Liver (tissue), 9 donors: ENCODE data around the gene RNF133. TPM values are rescaled to one million over a fixed set of nuclear protein-coding genes. Genes with fewer than 3 reads are reported as not detected.

ENCODE experiments used
- DNase-seq: peaks from one replicate; pipeline ENCODE4 v3.0.0-alpha.2; 2017; ENCODE audit warnings: low spot score
- H3K27ac ChIP-seq, 2 donors: one replicate each; pipeline ENCODE4 v1.7.0; 2013; ENCODE audit warnings: inconsistent platforms in 2 of 2, low read length in 2 of 2, control low read depth in 1 of 2, low read depth in 1 of 2, mild to moderate bottlenecking in 1 of 2
- H3K27me3 ChIP-seq, 4 donors: one replicate each; pipeline versions ENCODE4 v1.6.1 to v1.7.0; 2013; ENCODE audit warnings: low read length in 3 of 4, inconsistent platforms in 1 of 4, mild to moderate bottlenecking in 1 of 4, moderate library complexity in 1 of 4; ENCODE audit not compliant: control insufficient read depth in 4 of 4, insufficient read depth in 4 of 4
- H3K36me3 ChIP-seq, 4 donors: one replicate each; pipeline versions ENCODE4 v1.6.1 to v1.7.0; 2013; ENCODE audit warnings: low read length in 3 of 4, mild to moderate bottlenecking in 3 of 4, low read depth in 1 of 4, moderate library complexity in 1 of 4; ENCODE audit not compliant: control insufficient read depth in 4 of 4, insufficient read depth in 3 of 4
- H3K4me1 ChIP-seq, 4 donors: one replicate each; pipeline versions ENCODE4 v1.6.1 to v1.7.0; 2013; ENCODE audit warnings: low read length in 3 of 4, mild to moderate bottlenecking in 3 of 4, moderate library complexity in 1 of 4; ENCODE audit not compliant: control insufficient read depth in 4 of 4, insufficient read depth in 4 of 4
- H3K4me3 ChIP-seq, 3 donors: one replicate each; pipeline versions ENCODE4 v1.6.1 to v1.7.0; 2013; ENCODE audit warnings: low read length in 3 of 3, control low read depth in 1 of 3, low read depth in 1 of 3, mild to moderate bottlenecking in 1 of 3
- H3K9ac ChIP-seq, 2 donors: one replicate each; pipeline ENCODE4 v1.7.0; 2013; ENCODE audit warnings: low read length in 2 of 2, mild to moderate bottlenecking in 2 of 2, moderate library complexity in 2 of 2, control low read depth in 1 of 2, low read depth in 1 of 2
- H3K9me3 ChIP-seq, 4 donors: one replicate each; pipeline versions ENCODE4 v1.6.1 to v1.7.0; 2013; ENCODE audit warnings: low read length in 3 of 4; ENCODE audit not compliant: control insufficient read depth in 4 of 4
- EGR1 ChIP-seq, 2 donors: IDR thresholded peaks; 2 replicates each; pipeline ENCODE4 v1.6.1; 2016 to 2018; ENCODE audit warnings: antibody characterized with exemption in 2 of 2, low read depth in 2 of 2
- FOXA1 ChIP-seq: IDR thresholded peaks from 2 replicates; pipeline ENCODE4 v1.6.1; 2016; ENCODE audit warnings: antibody characterized with exemption
- FOXA2 ChIP-seq: IDR thresholded peaks from 2 replicates; pipeline ENCODE4 v1.6.1; 2016; ENCODE audit warnings: antibody characterized with exemption
- GABPA ChIP-seq, 2 donors: IDR thresholded peaks in 1 of 2; conservative IDR thresholded peaks in 1 of 2; 2 replicates each; pipeline ENCODE4 v1.6.1; 2016; ENCODE audit warnings: antibody characterized with exemption in 2 of 2, mild to moderate bottlenecking in 1 of 2, moderate library complexity in 1 of 2
- HNF4G ChIP-seq: IDR thresholded peaks from 2 replicates; pipeline ENCODE4 v1.6.1; 2016; ENCODE audit warnings: antibody characterized with exemption
- NR2F2 ChIP-seq: IDR thresholded peaks from 2 replicates; pipeline ENCODE4 v1.6.1; 2016; ENCODE audit warnings: antibody characterized with exemption
- RXRA ChIP-seq, 2 donors: IDR thresholded peaks; 2 replicates each; pipeline ENCODE4 v1.6.1; 2017 to 2018; ENCODE audit warnings: antibody characterized with exemption in 2 of 2, mild to moderate bottlenecking in 1 of 2
- SP1 ChIP-seq: IDR thresholded peaks from 2 replicates; pipeline ENCODE4 v1.6.1; 2018; ENCODE audit warnings: antibody characterized with exemption, mild to moderate bottlenecking
- TAF1 ChIP-seq: conservative IDR thresholded peaks from 2 replicates; pipeline ENCODE4 v1.6.1; 2016; ENCODE audit warnings: antibody characterized with exemption, mild to moderate bottlenecking
- YY1 ChIP-seq: IDR thresholded peaks from 2 replicates; pipeline ENCODE4 v1.6.1; 2016; ENCODE audit warnings: antibody characterized with exemption, mild to moderate bottlenecking
- WGBS: extraction: QIAGEN DNeasy Blood & Tissue Kit; methylation state at CpG from one replicate; pipeline ENCODE4 v1.1.7; 2013; 5-methylcytosine and 5-hydroxymethylcytosine counted together
- polyA plus RNA-seq, 2 donors: library from polyadenylated mRNA; stranded (reverse) in 1 of 2; unstranded in 1 of 2; fragments of 200-250 nt in 1 of 2; fragments of >200 nt in 1 of 2; fragmentation: Nextera tagmentation in 1 of 2; extraction: Ambion mirVana in 1 of 2; gene quantifications; one replicate each; pipeline versions ENCODE4 v1.2.1 to v1.2.3, GENCODE V29; 2013 to 2015
- total RNA-seq, 2 donors: library from RNA; depleted of rRNA; stranded (reverse); fragments of >200 nt; gene quantifications; one replicate each; pipeline ENCODE4 v1.2.3, GENCODE V29; 2014
- TF ChIP-seq, protein P1 (sequence below): IDR thresholded peaks from 2 replicates; pipeline ENCODE4 v1.6.1; 2016; ENCODE audit warnings: antibody characterized with exemption, mild to moderate bottlenecking
- TF ChIP-seq, protein P2 (sequence below): IDR thresholded peaks from 2 replicates; pipeline ENCODE4 v1.6.1; 2016; ENCODE audit warnings: antibody characterized with exemption
- TF ChIP-seq, protein P3 (sequence below): IDR thresholded peaks from 2 replicates; pipeline ENCODE4 v1.6.1; 2016; ENCODE audit warnings: antibody characterized with exemption
- TF ChIP-seq, protein P4 (sequence below): IDR thresholded peaks from 2 replicates; pipeline ENCODE4 v1.6.1; 2016; ENCODE audit warnings: antibody characterized with exemption
- TF ChIP-seq, protein P5 (sequence below): fragments of 150-350 bp; IDR thresholded peaks from 2 replicates; pipeline ENCODE4 v1.5.1; 2017; ENCODE audit warnings: improper control_type of control experiment, low read depth, low read length; ENCODE audit not compliant: missing input control
- donor health status: healthy.
- donor health status: healthy.
- donor health status: healthy.
- donor health status: healthy.
- donor health status: healthy.

Gene RNF133
- total and polyA plus RNA-seq, 4 donors, result 0.14 to 2.8 TPM; not detected in 2

DNA sequence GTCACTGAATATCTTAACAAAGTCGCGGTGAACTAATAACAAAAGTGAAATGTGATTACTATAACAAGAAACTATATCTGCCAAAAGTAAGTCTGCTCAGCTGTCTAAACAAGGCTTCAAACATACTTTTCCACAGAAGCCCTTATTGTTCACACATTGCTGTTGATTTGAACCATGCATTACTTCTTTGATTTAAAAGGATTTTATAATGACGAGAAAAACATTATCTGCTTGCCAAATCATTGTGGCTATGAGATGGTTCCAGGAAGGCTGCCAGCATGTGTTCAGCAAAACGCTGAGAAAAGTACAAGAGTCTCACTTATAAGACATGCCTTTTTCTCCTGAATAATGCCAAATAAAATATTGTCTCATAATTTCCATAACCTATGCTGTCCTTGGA lies 24.4 kb downstream of the RNF133 start:
- Histone ChIP-seq H3K4me1 (no peaks in the 10 kb centered on the region), H3K4me3 (no peak overlapping the region), H3K9me3 (no peaks in the 10 kb centered on the region), H3K27me3 (no peaks in the 10 kb centered on the region), H3K9ac (no peak overlapping the region), H3K27ac (no peak overlapping the region), H3K36me3 (no peaks in the 10 kb centered on the region)
- DNase-seq, result no peak
- TF ChIP-seq, protein P1, sequence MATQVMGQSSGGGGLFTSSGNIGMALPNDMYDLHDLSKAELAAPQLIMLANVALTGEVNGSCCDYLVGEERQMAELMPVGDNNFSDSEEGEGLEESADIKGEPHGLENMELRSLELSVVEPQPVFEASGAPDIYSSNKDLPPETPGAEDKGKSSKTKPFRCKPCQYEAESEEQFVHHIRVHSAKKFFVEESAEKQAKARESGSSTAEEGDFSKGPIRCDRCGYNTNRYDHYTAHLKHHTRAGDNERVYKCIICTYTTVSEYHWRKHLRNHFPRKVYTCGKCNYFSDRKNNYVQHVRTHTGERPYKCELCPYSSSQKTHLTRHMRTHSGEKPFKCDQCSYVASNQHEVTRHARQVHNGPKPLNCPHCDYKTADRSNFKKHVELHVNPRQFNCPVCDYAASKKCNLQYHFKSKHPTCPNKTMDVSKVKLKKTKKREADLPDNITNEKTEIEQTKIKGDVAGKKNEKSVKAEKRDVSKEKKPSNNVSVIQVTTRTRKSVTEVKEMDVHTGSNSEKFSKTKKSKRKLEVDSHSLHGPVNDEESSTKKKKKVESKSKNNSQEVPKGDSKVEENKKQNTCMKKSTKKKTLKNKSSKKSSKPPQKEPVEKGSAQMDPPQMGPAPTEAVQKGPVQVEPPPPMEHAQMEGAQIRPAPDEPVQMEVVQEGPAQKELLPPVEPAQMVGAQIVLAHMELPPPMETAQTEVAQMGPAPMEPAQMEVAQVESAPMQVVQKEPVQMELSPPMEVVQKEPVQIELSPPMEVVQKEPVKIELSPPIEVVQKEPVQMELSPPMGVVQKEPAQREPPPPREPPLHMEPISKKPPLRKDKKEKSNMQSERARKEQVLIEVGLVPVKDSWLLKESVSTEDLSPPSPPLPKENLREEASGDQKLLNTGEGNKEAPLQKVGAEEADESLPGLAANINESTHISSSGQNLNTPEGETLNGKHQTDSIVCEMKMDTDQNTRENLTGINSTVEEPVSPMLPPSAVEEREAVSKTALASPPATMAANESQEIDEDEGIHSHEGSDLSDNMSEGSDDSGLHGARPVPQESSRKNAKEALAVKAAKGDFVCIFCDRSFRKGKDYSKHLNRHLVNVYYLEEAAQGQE, result no peak
- no peak for TF ChIP-seq HNF4G
- no peak for TF ChIP-seq GABPA (IDR thresholded peaks at IDR 0.05 in 1 of 2, conservative IDR thresholded peaks at IDR 0.05 in 1 of 2)
- TF ChIP-seq NR2F2, result no peak
- TF ChIP-seq, protein P2, sequence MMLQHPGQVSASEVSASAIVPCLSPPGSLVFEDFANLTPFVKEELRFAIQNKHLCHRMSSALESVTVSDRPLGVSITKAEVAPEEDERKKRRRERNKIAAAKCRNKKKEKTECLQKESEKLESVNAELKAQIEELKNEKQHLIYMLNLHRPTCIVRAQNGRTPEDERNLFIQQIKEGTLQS, result no peak
- no peak for TF ChIP-seq YY1
- TF ChIP-seq FOXA2, result no peak
- TF ChIP-seq, protein P3, sequence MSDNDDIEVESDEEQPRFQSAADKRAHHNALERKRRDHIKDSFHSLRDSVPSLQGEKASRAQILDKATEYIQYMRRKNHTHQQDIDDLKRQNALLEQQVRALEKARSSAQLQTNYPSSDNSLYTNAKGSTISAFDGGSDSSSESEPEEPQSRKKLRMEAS, result no peak
- WGBS, result 54% methylated on average over 4 of the region's 4 CpGs

DNA sequence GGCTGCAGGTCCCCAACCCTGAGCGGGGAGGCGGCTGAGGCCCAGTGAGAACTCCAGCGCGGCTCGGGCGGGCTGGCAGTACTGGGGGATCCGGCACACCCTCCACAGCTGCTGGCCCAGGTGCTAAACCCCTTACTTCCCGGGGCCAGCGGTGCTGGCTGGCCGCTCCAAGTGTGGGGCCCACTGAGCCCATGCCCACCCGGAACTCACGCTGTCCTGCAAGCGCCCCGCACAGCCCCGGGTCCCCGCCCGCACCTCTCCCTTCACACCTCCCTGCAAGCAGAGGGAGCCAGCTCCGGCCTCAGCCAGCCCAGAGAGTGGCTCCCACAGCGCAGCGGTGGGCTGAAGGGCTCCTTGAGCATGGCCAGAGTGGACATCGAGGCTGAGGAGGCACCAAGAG lies 25.0 kb downstream of the RNF133 start:
- H3K4me3 ChIP-seq, result no peak overlapping the region
- H3K27me3 ChIP-seq, result no peaks in the 10 kb centered on the region
- TF ChIP-seq FOXA2 (no peak), EGR1 (IDR thresholded peaks at IDR 0.05; ENCODE audit: low read depth in 2 of 2) (no peak), HNF4G (no peak)
- TF ChIP-seq, protein P4, sequence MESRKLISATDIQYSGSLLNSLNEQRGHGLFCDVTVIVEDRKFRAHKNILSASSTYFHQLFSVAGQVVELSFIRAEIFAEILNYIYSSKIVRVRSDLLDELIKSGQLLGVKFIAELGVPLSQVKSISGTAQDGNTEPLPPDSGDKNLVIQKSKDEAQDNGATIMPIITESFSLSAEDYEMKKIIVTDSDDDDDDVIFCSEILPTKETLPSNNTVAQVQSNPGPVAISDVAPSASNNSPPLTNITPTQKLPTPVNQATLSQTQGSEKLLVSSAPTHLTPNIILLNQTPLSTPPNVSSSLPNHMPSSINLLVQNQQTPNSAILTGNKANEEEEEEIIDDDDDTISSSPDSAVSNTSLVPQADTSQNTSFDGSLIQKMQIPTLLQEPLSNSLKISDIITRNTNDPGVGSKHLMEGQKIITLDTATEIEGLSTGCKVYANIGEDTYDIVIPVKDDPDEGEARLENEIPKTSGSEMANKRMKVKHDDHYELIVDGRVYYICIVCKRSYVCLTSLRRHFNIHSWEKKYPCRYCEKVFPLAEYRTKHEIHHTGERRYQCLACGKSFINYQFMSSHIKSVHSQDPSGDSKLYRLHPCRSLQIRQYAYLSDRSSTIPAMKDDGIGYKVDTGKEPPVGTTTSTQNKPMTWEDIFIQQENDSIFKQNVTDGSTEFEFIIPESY, result no peak
- no peaks in the 10 kb centered on the region for H3K9me3 ChIP-seq
- H3K36me3 ChIP-seq, result no peaks in the 10 kb centered on the region
- H3K9ac ChIP-seq, result no peak overlapping the region
- no peak overlapping the region for H3K27ac ChIP-seq
- 92% methylated on average over 21 of the region's 21 CpGs for WGBS
- DNase-seq, result no peak
- no peaks in the 10 kb centered on the region for H3K4me1 ChIP-seq

DNA sequence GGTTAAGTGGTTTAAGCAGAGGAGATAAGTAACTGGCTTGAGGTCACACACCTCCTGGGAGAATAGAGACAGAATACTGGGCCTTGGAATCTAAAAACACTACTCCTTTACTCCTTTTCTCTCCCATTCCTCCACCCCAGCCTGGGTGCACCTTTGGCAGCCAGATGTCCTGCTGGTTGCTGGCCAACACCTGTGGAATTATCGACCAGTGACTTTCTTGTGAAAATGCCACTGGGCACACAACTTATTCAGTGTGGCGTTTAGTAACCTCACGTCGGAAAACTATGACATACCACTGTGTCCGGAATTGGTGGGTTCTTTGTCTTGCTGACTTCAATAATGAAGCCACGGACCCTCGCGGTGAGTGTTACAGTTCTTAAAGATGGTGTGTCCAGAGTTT lies 26.4 kb downstream of the RNF133 start:
- Histone ChIP-seq H3K4me1 (no peaks in the 10 kb centered on the region), H3K9ac (no peak overlapping the region), H3K27me3 (no peaks in the 10 kb centered on the region), H3K27ac (no peak overlapping the region), H3K4me3 (no peak overlapping the region), H3K36me3 (no peaks in the 10 kb centered on the region), H3K9me3 (no peaks in the 10 kb centered on the region)
- no peak for DNase-seq
- 98% methylated on average over 8 of the region's 8 CpGs for WGBS
- TF ChIP-seq, protein P1, result no peak
- no peak for TF ChIP-seq FOXA1
- TF ChIP-seq, protein P3, result no peak
- no peak for TF ChIP-seq TAF1
- TF ChIP-seq EGR1 (IDR thresholded peaks at IDR 0.05; ENCODE audit: low read depth in 2 of 2), result no peak
- TF ChIP-seq, protein P5, sequence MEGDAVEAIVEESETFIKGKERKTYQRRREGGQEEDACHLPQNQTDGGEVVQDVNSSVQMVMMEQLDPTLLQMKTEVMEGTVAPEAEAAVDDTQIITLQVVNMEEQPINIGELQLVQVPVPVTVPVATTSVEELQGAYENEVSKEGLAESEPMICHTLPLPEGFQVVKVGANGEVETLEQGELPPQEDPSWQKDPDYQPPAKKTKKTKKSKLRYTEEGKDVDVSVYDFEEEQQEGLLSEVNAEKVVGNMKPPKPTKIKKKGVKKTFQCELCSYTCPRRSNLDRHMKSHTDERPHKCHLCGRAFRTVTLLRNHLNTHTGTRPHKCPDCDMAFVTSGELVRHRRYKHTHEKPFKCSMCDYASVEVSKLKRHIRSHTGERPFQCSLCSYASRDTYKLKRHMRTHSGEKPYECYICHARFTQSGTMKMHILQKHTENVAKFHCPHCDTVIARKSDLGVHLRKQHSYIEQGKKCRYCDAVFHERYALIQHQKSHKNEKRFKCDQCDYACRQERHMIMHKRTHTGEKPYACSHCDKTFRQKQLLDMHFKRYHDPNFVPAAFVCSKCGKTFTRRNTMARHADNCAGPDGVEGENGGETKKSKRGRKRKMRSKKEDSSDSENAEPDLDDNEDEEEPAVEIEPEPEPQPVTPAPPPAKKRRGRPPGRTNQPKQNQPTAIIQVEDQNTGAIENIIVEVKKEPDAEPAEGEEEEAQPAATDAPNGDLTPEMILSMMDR, result no peak
- TF ChIP-seq, protein P2, result no peak
- no peak for TF ChIP-seq GABPA (IDR thresholded peaks at IDR 0.05 in 1 of 2, conservative IDR thresholded peaks at IDR 0.05 in 1 of 2)
- no peak for TF ChIP-seq RXRA (IDR thresholded peaks at IDR 0.05)
- TF ChIP-seq FOXA2, result no peak
- no peak for TF ChIP-seq HNF4G
- TF ChIP-seq SP1, result no peak
- no peak for TF ChIP-seq YY1
